ENCODE results near the gene CARD14. TPM values are rescaled to one million over a fixed set of nuclear protein-coding genes. Genes with fewer than 3 reads are reported as not detected.

CARD14 gene
- polyA plus RNA-seq, 3 donors: 0.11 to 0.27 (median 0.16) TPM

DNA sequence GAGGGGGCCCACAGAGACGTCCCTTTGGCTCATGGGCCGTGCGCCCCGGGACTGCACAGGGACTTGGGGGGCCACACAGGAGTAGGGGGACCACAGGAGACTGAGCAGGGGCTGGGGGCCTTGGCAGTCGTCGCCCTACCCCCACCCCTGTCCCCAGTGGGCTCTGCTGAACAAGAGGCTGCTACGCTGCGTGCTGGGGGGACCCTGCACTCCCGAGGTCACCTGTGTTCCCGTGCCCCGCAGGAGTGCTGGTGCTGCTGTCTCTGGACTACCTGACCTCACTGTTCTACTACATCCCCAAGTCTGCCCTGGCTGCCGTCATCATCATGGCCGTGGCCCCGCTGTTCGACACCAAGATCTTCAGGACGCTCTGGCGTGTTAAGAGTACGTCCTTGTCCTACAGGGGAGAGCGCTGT is 76.4 kb downstream of the CARD14 start:
- no peaks in the 10 kb centered on the region for H4K20me1 ChIP-seq (ENCODE audit: insufficient read depth, low read length)
- no peak for DNase-seq
- Mint-ChIP-seq H3K27ac (peak overlapping the region in 1 of 7 donors; percentile 18), H3K4me3 (no peak overlapping the region), H3K27me3 (ENCODE audit: low read depth in 3 of 3) (peaks cover 3 to 8% (median 6%) of the 10 kb centered on the region in 3 donors), H3K36me3 (peaks cover 4 to 20% of the 10 kb centered on the region in 2 donors), H3K9me3 (peaks cover 0 to 2% (median 0%) of the 10 kb centered on the region in 7 donors), H3K4me1 (no peaks in the 10 kb centered on the region)
- H3K79me2 ChIP-seq (ENCODE audit: insufficient read depth, low read length): no peaks in the 10 kb centered on the region
- no peaks in the 10 kb centered on the region for H3K36me3 ChIP-seq (replicated peaks in 1 of 2; ENCODE audit: control insufficient read depth in 1 of 2, insufficient read depth in 2 of 2, low read length in 2 of 2)
- H3K4me2 ChIP-seq (replicated peaks; ENCODE audit: extremely low read depth, low read length, poor library complexity, severe bottlenecking): no peak overlapping the region
- H3K27me3 ChIP-seq (ENCODE audit: control insufficient read depth in 2 of 2, insufficient read depth in 2 of 2, low read length in 2 of 2): no peaks in the 10 kb centered on the region
- intact Hi-C loops (cut with micrococcal nuclease): no loop called here
- H3K4me1 ChIP-seq (ENCODE audit: control insufficient read depth in 1 of 2, insufficient read depth in 2 of 2, low read length in 2 of 2): no peaks in the 10 kb centered on the region
- H3K9me3 ChIP-seq (replicated peaks in 1 of 2; ENCODE audit: control insufficient read depth in 1 of 2, insufficient read depth in 1 of 2, low read length in 2 of 2): no peaks in the 10 kb centered on the region
- H3K4me3 ChIP-seq (replicated peaks in 1 of 3; ENCODE audit: low read depth in 2 of 3, low read length in 3 of 3): no peak overlapping the region
- no peak overlapping the region for H3K9ac ChIP-seq (ENCODE audit: insufficient read depth, low read length, poor library complexity, severe bottlenecking)
- no peak overlapping the region for H3K27ac ChIP-seq (ENCODE audit: low read depth in 1 of 2, low read length in 2 of 2)
- TF ChIP-seq, protein P1, sequence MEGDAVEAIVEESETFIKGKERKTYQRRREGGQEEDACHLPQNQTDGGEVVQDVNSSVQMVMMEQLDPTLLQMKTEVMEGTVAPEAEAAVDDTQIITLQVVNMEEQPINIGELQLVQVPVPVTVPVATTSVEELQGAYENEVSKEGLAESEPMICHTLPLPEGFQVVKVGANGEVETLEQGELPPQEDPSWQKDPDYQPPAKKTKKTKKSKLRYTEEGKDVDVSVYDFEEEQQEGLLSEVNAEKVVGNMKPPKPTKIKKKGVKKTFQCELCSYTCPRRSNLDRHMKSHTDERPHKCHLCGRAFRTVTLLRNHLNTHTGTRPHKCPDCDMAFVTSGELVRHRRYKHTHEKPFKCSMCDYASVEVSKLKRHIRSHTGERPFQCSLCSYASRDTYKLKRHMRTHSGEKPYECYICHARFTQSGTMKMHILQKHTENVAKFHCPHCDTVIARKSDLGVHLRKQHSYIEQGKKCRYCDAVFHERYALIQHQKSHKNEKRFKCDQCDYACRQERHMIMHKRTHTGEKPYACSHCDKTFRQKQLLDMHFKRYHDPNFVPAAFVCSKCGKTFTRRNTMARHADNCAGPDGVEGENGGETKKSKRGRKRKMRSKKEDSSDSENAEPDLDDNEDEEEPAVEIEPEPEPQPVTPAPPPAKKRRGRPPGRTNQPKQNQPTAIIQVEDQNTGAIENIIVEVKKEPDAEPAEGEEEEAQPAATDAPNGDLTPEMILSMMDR (IDR thresholded peaks at IDR 0.05): no peak
- no peak overlapping the region for H2AFZ ChIP-seq (ENCODE audit: insufficient read depth, low read depth, low read length, poor library complexity, severe bottlenecking)
- 100% methylated on average over 5 of the region's 19 CpGs for WGBS (ENCODE audit: insufficient coverage)

DNA sequence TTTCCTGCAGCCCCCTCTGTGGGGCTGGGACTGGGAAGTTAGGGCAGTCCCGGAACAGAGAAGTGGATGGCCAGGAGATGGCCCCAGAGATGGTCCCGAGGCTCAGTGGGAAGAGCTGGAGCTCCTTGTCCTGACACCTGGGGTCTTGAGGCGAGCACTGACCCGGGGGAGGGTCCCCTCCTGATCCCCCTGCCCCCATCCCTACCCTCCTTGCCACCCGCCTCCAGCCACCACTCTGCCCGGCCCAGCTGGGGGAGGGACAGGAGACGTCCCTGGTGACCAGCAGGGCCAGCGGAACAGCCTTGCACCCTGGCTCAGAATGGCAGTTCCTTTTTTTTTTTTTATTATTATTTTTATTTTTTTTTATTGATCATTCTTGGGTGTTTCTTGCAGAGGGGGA is 76.9 kb downstream of the CARD14 start:
- Histone ChIP-seq H3K4me2 (replicated peaks; ENCODE audit: extremely low read depth, low read length, poor library complexity, severe bottlenecking) (no peak overlapping the region), H3K79me2 (ENCODE audit: insufficient read depth, low read length) (no peaks in the 10 kb centered on the region), H4K20me1 (ENCODE audit: insufficient read depth, low read length) (no peaks in the 10 kb centered on the region), H3K4me3 (replicated peaks in 1 of 3; ENCODE audit: low read depth in 2 of 3, low read length in 3 of 3) (no peak overlapping the region), H3K36me3 (replicated peaks in 1 of 2; ENCODE audit: control insufficient read depth in 1 of 2, insufficient read depth in 2 of 2, low read length in 2 of 2) (no peaks in the 10 kb centered on the region), H3K9me3 (replicated peaks in 1 of 2; ENCODE audit: control insufficient read depth in 1 of 2, insufficient read depth in 1 of 2, low read length in 2 of 2) (no peaks in the 10 kb centered on the region), H3K4me1 (ENCODE audit: control insufficient read depth in 1 of 2, insufficient read depth in 2 of 2, low read length in 2 of 2) (no peaks in the 10 kb centered on the region), H3K9ac (ENCODE audit: insufficient read depth, low read length, poor library complexity, severe bottlenecking) (no peak overlapping the region), H3K27me3 (ENCODE audit: control insufficient read depth in 2 of 2, insufficient read depth in 2 of 2, low read length in 2 of 2) (no peaks in the 10 kb centered on the region), H3K27ac (ENCODE audit: low read depth in 1 of 2, low read length in 2 of 2) (no peak overlapping the region), H2AFZ (ENCODE audit: insufficient read depth, low read depth, low read length, poor library complexity, severe bottlenecking) (no peak overlapping the region)
- 82% methylated on average over 3 of the region's 8 CpGs for WGBS (ENCODE audit: insufficient coverage)
- Mint-ChIP-seq H3K4me1 (no peaks in the 10 kb centered on the region), H3K27ac (no peak overlapping the region), H3K27me3 (ENCODE audit: low read depth in 3 of 3) (peaks cover 0 to 10% (median 9%) of the 10 kb centered on the region in 3 donors), H3K9me3 (peaks cover 0 to 2% (median 0%) of the 10 kb centered on the region in 7 donors), H3K4me3 (no peak overlapping the region), H3K36me3 (peaks cover 0 to 17% of the 10 kb centered on the region in 2 donors)
- intact Hi-C loops (cut with micrococcal nuclease): no loop called here
- DNase-seq: no peak
- TF ChIP-seq, protein P1 (IDR thresholded peaks at IDR 0.05): no peak
